ENCODE measurements around the gene OBSCN.

OBSCN gene

DNA sequence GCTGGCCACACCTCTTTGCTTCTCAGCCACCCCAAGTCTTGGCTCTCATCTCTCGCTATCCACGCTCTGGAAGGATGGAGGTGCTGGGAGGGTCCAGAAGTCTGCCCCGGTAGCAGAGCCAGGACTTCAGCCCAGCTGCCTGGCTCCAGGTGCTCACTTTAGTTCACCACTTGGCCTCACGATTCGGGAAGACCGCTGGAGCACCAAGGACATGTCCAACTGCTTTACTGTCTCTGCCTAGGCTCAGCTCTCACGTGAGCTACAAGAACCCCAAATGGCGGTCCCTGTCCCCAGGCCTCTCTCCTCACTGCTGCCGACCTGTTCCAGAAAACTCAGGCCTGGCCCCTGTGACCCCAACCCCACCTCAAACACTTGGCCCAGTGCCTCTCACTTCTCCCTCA, 195.4 kb downstream of the OBSCN start:
- no peak for DNase-seq (ENCODE audit: low read depth)

DNA sequence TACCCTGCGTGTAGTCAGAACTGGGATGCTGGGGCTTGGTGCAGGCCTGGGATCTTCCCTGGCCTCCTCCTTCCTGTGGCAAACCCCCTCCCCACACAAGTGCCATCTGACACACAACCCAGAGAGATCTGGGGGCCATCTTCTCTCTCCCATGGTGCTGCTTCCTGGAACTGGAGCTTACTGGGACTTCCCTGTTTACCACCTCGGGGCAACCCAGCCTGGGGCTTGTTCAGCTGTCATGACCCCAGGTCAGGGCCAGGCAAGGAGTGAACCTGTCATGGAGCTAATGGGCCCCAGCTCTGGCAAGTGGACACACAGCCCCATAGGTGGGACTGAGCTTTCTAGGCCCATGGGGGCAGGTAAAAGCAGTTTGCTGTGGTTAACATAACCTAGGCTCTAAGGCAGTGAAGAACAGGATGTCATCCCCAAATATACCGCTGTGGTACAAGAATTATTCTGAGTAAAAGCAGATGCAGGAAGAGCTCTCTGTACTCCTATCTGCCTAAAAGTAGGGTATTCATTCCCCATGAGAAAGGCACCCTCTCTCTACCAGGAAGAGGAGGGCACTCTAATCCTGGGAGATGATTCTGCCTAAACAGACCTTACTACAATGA, 196.4 kb downstream of the OBSCN start:
- DNase-seq (ENCODE audit: low read depth) = no peak

DNA sequence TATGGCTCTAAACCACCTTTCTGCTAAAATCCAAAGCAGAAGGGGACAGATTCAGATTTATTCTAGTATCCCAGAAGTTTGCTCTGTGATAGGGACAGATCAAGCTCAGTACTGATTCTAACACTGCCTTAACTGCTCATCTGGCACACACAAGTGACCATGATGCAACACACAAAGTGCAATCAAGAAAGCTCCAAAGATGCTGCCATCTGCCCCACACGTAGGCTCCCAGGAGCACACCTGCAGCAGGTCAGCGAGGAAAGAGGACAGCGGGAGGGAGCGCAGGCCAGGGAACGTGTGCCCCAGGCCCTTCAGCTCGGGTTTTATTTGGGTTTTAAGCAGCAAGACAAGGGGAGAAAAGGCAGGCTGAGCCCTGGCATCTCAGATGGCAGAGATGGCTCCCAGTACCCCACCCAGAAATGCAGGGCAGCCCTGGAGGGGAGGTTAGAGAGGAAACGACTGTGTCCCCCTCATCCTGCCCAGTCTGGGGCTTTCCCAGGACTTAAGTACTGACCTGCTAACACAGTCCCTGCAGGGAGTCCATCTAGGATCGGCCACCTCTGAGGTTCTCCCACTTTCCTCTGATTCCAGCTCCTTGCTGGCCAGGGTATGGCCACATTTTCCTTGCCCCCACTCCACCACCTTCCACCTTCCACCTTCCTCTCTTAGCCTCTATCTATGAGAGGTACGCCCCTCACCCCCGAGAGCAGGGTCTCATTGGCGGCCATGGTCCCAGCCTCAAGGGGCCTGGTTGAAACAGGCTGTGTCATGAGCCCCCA, 197.5 kb downstream of the OBSCN start:
- no peak for DNase-seq (ENCODE audit: low read depth)

DNA sequence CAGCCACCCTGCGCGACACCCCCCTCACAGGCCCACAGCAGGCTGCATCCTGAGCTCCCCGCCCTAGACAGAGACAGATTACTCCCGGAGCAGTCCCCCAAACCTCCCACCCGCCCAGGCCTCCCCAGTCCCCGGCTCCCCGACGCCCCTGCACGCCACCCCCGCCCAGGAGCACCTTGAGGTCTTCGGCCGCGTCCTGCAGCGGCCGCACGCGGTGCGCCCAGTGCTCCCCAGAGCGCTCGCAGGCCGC, 198.1 kb downstream of the OBSCN start:
- DNase-seq (ENCODE audit: low read depth) = no peak

DNA sequence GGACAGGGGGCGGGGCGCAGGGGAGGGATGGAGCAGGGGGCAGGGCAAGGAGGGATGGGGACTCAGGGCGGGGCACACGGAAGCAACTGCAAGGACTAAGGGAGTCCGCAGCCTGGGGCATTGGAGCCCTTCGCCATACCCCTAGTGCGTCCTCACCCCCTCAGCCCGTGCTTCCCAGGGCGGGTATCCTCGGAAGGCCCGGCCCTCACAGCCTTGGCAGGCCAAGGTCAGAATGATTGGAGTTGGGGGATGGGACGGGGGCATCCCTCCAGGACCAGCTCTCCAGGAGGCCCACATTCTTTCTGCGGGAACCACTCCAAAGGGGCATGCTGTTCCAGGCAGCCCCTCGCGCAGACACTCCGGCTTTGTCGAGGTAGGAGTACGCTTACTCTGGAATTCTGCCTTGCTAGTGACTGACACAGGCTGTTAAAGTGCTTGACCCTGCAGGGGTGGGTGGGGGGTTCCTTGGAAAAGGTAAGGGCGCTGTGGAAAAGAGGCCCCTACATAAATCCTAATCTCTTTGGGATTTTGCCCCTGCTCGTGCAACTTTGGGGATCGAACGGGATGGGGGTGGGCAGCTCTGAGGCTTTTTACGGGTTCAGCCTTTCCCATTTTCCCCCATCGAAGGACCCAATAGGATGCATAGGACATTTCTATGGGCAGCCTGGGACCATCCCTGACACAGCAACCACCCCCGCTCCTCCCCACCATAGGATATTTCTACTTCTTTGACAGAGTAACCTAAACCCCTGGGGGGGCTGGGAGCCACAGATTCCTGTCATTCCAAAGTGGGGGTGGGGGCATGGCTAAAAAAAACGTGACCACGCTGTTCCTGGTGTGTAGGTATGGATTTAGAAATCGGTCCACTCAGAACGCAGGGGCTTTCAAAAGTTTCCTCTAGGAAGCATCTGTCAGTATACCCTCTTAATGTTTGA, 199.5 kb downstream of the OBSCN start:
- no peak for DNase-seq (ENCODE audit: low read depth)

DNA sequence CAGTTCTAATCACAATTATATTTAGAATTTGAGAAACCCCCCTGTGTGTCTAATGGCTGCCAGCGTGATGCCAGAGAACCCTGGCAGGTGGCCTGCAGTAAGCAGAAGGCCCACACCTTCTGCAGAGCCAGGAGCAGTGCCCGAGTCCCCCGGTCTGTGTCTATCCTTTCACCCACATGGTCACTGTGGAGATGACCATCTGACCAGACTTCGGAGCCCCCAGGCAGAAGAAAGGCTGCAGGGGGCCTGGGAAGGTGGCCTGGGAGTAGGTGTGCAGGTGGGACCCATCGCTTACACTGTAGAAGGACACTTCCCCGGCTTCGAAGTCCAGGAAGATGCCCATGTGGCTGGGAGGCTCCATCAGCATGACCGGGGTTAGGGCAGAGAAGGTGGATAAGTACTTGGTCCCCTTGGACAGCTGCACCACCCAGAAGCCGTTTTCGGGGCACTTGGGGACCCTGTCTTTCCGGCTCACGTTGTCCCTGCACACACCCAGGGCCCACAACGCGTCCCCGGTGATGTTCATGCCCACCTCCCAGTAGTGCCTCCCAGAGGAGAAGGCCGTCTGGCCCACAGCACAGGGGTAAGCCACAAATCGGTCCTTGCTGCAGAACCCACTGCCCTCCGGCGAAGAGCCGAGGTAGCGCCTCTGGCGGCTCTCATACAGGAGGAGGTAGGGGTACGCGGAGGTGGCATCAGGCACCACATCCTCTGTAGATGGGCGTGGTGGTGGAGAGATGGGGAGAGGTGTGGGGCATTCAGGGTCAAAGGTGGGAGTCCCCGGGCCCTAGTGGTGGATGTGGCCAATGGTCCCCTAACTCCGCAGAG, 200.4 kb downstream of the OBSCN start:
- no peak for DNase-seq (ENCODE audit: low read depth)

DNA sequence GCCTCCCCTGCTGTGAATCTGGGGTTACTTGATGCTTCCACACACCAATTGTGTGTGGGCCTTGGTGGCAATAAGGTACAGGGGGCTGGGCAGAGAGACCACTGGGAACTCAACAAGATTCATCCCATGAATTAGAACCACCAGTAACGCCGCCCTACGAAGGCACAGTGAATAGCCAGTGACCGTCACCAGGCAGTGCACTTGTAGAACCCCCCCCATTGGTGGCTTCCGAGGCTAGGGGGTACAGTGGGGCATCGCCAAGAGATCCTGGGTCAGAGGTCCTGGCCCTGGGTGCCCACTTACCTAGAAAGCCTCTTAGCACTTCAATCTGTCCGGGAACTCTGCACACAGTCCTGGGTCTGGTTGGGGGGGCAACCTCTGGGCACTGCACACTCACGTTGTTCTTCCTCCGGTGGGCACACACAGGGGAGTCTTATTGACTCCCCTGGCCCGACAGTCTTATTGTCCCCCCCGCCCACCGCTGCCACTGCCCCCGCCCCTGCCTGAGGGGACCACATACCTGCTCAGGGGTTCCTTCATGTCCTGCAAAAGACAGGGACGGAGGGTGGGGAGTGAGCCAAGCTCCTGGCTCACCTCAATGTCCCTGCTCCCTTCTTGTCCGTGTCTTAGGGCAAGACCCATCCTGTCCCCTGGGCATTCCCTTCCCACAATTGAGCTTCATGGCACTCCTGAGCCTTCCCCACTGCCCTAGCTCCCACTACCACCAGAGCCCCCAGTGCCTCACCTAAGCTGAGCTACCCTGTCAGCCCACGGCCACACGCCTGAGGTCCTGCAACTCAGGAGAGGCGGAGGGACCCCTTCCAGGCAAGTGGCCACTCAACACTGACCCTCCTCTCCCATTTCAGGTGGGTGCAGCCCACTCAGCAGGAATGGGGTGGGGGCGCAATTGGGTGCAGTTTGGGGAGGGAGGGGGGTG, 201.3 kb downstream of the OBSCN start:
- DNase-seq (ENCODE audit: low read depth) = no peak

DNA sequence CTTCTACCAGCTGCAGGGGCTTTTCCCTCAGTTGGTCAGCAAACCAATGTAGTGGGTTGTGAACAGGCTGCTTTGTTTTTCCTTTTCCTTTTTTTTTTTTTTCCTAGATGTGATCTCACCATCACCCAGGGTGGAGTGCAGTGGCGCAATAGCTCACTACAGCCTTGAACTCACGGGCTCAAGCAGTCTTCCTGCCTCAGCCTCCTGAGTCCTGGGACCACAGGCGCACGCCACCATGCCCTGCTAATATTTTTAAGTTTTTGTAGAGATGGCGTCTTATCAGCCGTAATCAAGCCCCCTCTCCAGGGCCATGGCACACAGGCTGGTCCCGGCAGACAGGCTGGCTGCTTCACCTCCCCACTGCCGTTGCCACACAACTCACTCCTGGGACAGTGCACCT, 202.2 kb downstream of the OBSCN start:
- no peak for DNase-seq (ENCODE audit: low read depth)

DNA sequence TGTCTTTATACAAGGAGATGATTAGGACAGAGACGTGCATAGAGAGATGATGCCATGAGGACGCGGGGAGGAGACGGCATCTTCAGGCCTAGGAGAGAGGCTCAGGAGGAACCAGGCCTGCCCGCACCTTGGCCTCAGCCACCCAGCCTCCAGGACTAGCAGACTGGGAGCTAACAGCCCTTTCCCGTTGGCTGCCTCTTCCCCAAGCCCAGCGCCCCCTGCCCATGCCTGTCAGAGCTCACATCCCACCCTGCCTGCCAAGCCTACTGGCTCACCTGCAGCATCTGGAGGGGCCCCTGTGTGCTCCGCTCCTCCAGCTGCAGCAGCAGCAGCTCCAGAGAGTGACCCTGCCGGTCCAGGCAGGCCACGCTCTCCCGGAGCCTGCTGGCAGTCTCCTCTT, 202.8 kb downstream of the OBSCN start:
- no peak for DNase-seq (ENCODE audit: low read depth)

DNA sequence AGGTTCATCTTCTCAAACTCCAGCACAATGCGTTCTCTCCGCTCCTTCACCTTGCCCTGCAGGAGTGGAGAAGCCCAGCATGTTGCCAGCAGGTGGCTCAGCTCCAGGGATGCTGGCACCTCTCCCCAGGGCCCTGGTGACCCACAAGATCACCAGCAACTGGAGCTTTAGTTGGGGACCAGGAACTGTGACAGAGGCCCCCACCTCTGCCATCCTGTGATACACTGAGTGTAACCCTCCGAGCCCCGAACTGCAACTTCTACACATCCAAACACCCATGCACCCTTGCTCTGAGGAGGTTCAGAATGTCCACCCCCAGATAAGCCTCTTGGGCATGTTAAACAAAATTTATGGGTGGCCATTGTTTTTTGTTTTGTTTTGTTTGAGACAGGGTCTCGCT, 203.3 kb downstream of the OBSCN start:
- DNase-seq (ENCODE audit: low read depth) = no peak

DNA sequence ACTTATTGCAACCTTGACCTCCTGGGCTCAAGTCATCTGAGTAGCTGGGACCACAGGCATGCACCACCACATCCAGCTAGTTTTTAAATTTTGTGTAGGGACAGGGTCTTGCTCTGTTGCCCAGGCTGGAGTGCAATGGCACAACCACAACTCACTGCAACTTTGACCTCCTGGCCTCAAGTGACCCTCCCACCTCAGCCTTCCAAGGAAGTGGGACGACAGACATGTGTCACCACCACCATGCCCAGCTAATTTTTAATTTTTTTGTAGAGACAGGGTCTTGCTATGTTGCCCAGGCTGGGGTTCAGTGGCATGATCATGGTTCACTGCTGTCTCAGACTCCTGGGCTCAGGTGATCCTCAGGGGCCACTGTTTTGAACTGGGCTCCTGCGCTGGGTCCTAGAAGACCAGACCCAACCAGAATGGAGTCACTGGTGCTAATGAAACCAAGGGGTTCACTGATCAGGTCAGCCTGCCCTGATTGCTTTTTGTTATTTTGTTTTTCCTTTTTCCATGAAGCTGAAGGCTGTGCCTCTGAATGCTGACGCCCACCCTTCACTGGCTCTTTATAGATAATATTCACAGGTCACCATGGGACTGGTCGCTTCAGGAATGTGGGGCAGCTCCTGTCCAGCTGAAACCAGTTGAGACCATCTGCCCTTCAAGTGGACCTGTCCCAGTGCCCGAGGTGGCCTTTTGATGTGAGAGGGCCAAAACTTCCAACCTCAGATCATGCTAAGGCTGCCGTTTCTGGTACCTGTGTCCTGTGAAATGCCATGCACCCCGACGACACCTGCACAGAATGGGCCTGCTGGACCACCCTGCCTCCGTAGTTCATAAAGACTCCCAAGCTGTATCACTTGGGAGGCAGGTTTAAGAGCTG, 203.9 kb downstream of the OBSCN start:
- DNase-seq (ENCODE audit: low read depth) = no peak

DNA sequence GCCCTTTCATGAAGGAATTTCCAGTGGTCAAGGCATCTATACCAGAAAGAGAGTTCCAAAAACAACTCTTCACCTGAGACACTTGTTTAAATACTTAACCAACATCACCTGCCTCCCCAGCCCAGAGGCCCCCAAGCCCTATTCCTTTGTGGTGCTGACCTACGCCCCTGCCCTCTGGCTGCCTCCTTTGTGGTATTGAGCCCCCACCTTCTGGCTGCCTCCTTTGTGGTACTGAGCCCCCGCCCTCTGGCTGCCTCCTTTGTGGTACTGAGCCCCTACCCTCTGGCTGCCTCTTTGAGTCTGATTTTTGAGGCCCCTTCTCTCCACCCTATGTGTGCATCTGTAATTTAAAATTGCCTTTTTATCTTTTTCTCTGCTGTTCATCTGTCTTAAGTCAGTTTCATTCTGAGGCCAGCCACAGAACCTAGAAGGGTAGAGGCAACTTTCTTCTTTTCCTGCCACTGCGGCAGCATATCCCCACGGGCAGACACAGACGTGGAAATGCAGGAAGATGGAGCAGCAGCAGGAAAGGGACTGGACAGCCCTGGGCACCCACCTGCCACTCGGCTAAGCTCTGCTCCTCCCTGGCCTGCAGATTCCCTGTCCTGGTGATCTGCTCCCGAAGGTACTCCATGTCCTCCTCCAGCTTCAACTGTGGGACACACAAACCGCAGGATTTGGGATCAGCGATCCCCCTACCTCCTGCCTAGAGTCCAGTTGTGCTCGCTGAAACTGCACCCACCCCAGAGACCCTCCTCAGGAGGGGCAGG, 205.6 kb downstream of the OBSCN start:
- no peak for DNase-seq (ENCODE audit: low read depth)

DNA sequence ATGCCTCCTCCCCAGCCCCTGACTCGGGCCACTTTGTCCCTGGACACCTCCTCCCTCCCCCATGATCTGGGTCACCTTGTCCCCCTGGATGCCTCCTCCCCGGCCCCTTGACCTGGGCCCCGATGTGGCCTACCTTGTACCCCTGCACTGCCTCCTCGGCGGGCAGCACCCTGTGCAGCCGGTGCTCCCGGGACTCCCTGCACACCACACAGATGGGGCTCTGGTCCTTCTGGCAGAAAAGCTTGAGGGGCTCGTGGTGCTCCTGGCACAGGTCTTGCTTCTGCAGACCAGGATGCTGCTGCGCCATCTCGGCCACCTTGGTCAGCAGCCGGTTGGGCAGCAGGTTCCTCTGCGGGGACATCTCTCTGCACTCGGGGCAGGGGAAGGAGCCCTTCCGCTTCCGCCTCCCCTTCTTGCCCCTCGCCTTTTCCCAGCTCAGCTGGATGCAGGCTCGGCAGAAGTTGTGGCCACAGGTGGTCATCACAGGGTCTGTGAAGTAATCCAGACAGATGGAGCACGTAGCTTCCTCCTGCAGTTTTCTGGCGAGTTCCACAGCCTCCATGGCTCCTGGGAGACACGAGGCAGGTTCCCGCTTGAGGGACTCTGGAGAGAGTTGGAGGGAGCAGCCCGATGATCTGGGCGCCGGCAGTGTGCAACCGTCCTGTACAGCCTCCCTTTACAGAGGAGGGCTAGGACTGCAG, 206.8 kb downstream of the OBSCN start:
- DNase-seq (ENCODE audit: low read depth) = no peak

DNA sequence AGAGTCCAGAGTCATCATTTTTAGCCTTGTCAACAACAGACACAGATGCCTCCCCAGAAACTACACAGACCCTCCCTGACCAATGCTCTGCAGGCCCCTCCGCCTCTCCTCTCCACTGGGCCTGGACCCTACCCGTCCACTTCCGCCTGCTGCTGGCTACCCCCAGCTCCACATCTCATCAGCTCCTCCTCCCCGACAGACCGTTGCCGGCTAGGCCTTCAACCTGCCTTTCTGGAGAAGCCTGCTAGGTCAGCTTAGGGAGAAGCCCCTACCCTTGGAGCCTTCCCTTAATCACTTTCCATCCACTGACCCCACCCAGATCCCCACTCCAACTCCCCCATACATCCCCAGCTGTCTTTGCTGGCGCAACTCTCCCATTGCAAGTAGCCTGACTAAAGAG, 207.4 kb downstream of the OBSCN start:
- no peak for DNase-seq (ENCODE audit: low read depth)

DNA sequence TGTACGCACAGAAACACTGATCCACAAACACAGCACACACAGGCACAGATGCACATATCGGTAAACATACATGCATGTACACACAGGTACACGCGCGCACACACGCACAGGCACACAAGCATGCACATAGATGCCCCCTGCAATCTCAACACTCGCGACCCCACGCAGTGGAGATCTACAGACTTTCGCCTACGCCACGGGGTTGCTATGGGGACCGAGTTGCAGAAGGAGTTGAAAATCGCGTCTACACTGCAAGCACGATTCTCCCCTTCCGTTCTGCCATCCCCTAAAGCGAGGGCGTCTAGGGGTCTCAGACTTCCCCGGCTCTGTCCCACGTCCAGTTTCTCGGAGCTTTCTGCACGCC, 208.0 kb downstream of the OBSCN start:
- no peak for DNase-seq (ENCODE audit: low read depth)

DNA sequence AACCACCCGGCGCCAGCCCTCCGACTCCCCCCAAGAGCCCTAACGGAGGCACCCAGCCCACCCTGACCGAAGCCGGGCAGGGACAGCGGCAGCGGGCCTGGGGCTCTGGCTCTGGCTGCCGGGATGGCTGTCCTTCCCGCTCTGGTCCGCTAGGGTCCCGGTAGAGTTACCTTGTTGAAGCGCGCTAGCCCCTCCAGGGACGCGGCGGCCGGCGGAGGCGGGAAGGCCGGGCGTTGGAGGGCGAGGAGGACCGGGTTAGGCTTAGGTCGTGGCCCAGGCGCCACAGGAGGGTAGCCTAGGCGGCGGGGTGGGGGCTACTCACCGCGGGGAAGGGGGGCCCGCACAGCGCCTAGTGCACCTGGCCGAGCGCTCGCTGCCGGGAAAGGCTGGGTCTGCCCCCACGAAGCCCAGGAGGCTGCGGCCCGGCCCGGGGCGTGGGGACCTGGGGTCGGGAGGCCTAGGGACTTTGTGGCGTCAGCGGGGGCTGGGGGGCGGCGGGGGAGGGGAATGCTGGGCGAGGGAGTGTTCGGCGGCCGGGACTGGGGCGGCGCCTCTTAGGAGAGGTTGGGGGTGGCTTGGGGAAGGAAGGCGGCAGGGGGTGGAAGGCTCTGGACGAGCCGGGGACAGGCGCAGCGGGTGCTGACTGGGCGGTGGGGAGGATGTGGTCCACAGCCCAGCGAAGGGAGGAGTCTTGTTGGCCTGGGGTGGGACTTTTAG, 208.5 kb downstream of the OBSCN start, which contains the start of gene TRIM17:
Gene TRIM17, minus strand, starts transcription at position 645 of the 717 bp plus-strand sequence. CDS start 1,789 bp downstream, outside the sequence.
- DNase-seq (ENCODE audit: low read depth) = peak; percentile 17

DNA sequence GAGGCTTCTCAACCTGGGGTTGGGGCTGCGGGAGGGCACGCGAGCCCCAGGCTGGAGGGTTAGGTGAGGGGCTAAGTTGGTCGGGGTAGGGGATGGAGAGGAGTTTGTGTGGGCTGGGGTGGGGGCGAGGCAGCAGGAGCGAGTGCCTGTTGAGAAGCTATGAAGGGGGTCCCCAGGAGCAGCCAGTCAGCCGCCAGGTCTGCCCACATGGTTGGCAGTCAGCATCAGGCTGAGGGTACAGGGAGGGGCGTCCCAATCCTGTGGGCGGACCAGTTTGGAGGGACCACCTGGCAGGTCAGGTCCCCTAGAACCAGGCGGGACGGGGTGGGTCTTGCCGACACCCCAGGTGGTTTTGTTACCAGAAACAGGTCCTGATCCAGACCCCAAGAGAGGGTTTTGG, 209.2 kb downstream of the OBSCN start:
- no peak for DNase-seq (ENCODE audit: low read depth)

Data from activated gamma-delta T cell treated with anti-CD3 and anti-CD28 coated beads, Interleukin-2, amount 50 U/mL, for 16 hours (primary cell).